Thoracic aorta (tissue), 2 donors: Measurements from ENCODE around the gene TBL3. TPM values are rescaled to one million over a fixed set of nuclear protein-coding genes. Genes with fewer than 3 reads are reported as not detected.

ENCODE experiments used
- ATAC-seq: fragments of 150-250 bp; one replicate; pipeline ENCODE4 v1.8.0; 2017; ENCODE audit warnings: low read depth; ENCODE audit not compliant: insufficient number of reproducible peaks, low FRiP score
- DNase-seq: peaks from one replicate; pipeline ENCODE4 v3.0.0-alpha.2; 2020; ENCODE audit warnings: low spot score
- H3K27ac ChIP-seq, 2 donors: fragments of 200-600 bp; sonication (generic); 1 replicate in 1 of 2; 2 replicates in 1 of 2; pipeline ENCODE4 v1.5.1; 2016; ENCODE audit warnings: mild to moderate bottlenecking in 2 of 2, moderate library complexity in 2 of 2
- H3K27me3 ChIP-seq: fragments of 200-600 bp; sonication (generic); replicated peaks from 2 replicates; pipeline ENCODE4 v1.6.0; 2016; ENCODE audit warnings: mild to moderate bottlenecking; ENCODE audit not compliant: insufficient read depth
- H3K36me3 ChIP-seq: fragments of 200-600 bp; sonication (generic); one replicate; pipeline ENCODE4 v1.5.1; 2016
- H3K4me1 ChIP-seq, 2 donors: fragments of 200-600 bp; sonication (generic); 1 replicate in 1 of 2; 2 replicates in 1 of 2; pipeline versions ENCODE4 v1.5.1 to v1.6.0; 2016; ENCODE audit warnings: low read depth in 2 of 2, mild to moderate bottlenecking in 1 of 2; ENCODE audit not compliant: control insufficient read depth in 1 of 2
- H3K4me3 ChIP-seq: fragments of 200-600 bp; sonication (generic); 2 replicates; pipeline ENCODE4 v1.5.1; 2016; ENCODE audit warnings: mild to moderate bottlenecking
- H3K9me3 ChIP-seq: fragments of 200-600 bp; sonication (generic); 2 replicates; pipeline ENCODE4 v1.5.1; 2016
- total RNA-seq, 2 donors: library from RNA; depleted of rRNA; stranded (reverse); fragments of >200 nt; gene quantifications; one replicate each; pipeline versions ENCODE4 v1.1.0 to v1.2.3, GENCODE V29; 2016
- TF ChIP-seq, protein P1 (sequence below): fragments of 200-600 bp; sonication (generic); IDR thresholded peaks from one replicate; pipeline ENCODE4 v1.5.1; 2019; ENCODE audit warnings: antibody characterized with exemption

Gene TBL3
- total RNA-seq, 2 donors from 2014 or later = 22.2 to 44.8 TPM

DNA sequence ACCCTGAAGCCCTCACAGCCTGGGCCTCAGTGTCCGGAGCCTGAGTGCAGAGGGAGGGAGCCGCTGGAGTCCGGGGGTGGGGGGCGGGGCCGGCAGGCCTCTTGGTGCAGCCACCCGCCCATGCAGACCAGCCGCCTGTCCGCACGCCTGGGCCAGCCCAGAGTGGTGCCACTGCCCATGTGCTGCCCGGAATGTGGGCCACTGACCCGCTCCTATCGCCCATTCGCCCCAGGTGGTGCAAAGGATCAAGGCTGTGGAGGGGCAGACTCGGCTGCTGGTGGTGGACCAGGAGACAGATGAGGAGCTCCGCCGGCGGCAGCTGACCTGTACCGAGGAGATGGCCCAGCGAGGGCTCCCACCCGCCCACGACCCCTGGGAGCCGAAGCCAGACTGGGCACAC is 57.5 kb downstream of the TBL3 start:
- TF ChIP-seq, protein P1, sequence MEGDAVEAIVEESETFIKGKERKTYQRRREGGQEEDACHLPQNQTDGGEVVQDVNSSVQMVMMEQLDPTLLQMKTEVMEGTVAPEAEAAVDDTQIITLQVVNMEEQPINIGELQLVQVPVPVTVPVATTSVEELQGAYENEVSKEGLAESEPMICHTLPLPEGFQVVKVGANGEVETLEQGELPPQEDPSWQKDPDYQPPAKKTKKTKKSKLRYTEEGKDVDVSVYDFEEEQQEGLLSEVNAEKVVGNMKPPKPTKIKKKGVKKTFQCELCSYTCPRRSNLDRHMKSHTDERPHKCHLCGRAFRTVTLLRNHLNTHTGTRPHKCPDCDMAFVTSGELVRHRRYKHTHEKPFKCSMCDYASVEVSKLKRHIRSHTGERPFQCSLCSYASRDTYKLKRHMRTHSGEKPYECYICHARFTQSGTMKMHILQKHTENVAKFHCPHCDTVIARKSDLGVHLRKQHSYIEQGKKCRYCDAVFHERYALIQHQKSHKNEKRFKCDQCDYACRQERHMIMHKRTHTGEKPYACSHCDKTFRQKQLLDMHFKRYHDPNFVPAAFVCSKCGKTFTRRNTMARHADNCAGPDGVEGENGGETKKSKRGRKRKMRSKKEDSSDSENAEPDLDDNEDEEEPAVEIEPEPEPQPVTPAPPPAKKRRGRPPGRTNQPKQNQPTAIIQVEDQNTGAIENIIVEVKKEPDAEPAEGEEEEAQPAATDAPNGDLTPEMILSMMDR = no peak
- DNase-seq (no peak), ATAC-seq (no peak)
- Histone ChIP-seq H3K4me1 (peaks cover 19 to 56% of the 10 kb centered on the region in 2 donors), H3K9me3 (no peaks in the 10 kb centered on the region), H3K27me3 (no peaks in the 10 kb centered on the region), H3K36me3 (peaks cover 3% of the 10 kb centered on the region), H3K27ac (no peak overlapping the region), H3K4me3 (no peak overlapping the region)

DNA sequence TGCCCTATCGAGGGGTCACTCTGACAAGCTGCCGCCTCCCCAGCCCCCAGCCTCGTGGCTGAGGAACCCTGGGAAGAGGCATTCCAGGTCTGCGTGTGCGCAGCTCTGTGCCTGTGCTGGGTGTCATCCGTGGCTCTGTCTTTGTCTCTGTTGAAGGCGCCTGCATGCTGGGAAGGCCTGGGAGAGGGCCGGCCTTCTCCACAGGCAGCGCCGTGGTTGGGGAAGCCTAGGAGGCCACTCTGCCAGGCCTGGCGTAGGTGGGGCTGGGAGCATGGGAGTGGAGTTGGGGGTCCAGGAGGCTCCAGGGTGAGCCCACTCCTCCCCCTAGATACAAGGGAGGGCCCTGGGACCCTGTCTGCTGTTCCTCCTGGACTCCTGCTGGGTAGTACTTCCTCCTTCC is 58.2 kb downstream of the TBL3 start:
- Histone ChIP-seq H3K9me3 (no peaks in the 10 kb centered on the region), H3K27ac (peak overlapping the region in 1 of 2 donors; percentile 10), H3K4me3 (no peak overlapping the region), H3K4me1 (peaks cover 23 to 61% of the 10 kb centered on the region in 2 donors), H3K36me3 (peaks cover 3% of the 10 kb centered on the region), H3K27me3 (no peaks in the 10 kb centered on the region)
- ATAC-seq = no peak
- no peak for DNase-seq
- TF ChIP-seq, protein P1 = no peak

DNA sequence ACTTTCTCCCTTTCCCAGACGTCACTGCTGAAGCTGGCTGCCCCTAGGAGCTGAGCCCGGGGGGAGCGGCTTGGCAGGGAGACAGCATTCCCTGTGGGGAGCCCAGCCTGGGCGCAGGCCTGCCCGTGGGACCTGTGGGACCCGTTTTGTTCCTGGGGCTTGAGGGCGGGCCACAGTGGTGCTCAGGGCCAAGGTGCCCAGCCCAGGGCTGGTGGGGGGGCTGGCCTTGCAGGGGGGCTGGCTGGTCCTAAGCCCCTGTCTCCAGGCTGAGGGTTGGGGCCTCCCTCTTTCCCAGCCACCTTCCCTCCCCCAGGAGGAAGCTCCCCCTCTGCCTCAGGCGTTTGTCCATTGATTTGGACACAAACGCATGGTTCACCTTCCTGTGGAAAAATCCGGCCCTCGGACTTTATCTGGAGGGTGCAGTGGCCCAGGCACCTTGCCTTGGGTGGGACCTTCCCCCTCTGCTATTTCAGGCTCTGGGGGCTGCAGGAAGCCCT is 59.3 kb downstream of the TBL3 start:
- ATAC-seq = no peak
- TF ChIP-seq, protein P1 = no peak
- Histone ChIP-seq H3K4me3 (no peak overlapping the region), H3K27me3 (no peaks in the 10 kb centered on the region), H3K4me1 (peaks cover 28 to 65% of the 10 kb centered on the region in 2 donors), H3K36me3 (peaks cover 3% of the 10 kb centered on the region), H3K9me3 (no peaks in the 10 kb centered on the region), H3K27ac (peak overlapping the region in 1 of 2 donors; percentile 94)
- DNase-seq = no peak

Other genes with a start within 250 kb of the TBL3 start
- gene NME3, start 200.5 kb upstream of the TBL3 start, total RNA-seq = 100 to 1,000 TPM in 1 of 2 donors, 10 to 100 TPM in 1; 68.1 to 165 TPM
- gene EME2, start 199.2 kb upstream of the TBL3 start, total RNA-seq = 10 to 100 TPM; 23.4 to 29.2 TPM
- gene MRPS34, start 198.9 kb upstream of the TBL3 start, total RNA-seq = 10 to 100 TPM; 36.9 to 48.3 TPM
- gene SPSB3, start 189.5 kb upstream of the TBL3 start, total RNA-seq = 10 to 100 TPM; 60.9 to 79.3 TPM
- gene NUBP2, start 189.1 kb upstream of the TBL3 start, total RNA-seq = 10 to 100 TPM; 64.6 to 68.5 TPM
- gene IGFALS, start 178.3 kb upstream of the TBL3 start, total RNA-seq = under 1 TPM; 0.28 to 0.54 TPM
- gene HAGH, start 145.2 kb upstream of the TBL3 start, total RNA-seq = 100 to 1,000 TPM in 1 of 2 donors, 10 to 100 TPM in 1; 99.8 to 183 TPM
- gene FAHD1, start 144.8 kb upstream of the TBL3 start, total RNA-seq = 10 to 100 TPM; 14.4 to 17.5 TPM
- not detected for gene MEIOB, start 99.9 kb upstream of the TBL3 start, total RNA-seq
- not detected for gene HS3ST6, start 53.6 kb upstream of the TBL3 start, total RNA-seq
- gene MSRB1, start 28.9 kb upstream of the TBL3 start, total RNA-seq = 10 to 100 TPM; 21.2 to 37.6 TPM
- gene RPL3L, start 17.4 kb upstream of the TBL3 start, total RNA-seq = not detected
- gene NDUFB10, start 12.5 kb upstream of the TBL3 start, total RNA-seq = 100 to 1,000 TPM; 108 to 197 TPM
- 100 to 1,000 TPM; 702 to 834 TPM for gene RPS2, start 7.2 kb upstream of the TBL3 start, total RNA-seq
- not detected for gene RNF151, start 5.2 kb upstream of the TBL3 start, total RNA-seq
- gene NOXO1, start 9.4 kb downstream of the TBL3 start, total RNA-seq = not detected
- gene GFER, start 12.1 kb downstream of the TBL3 start, total RNA-seq = 10 to 100 TPM; 12.4 to 14.6 TPM
- gene SYNGR3, start 17.9 kb downstream of the TBL3 start, total RNA-seq = 1 to 10 TPM in 1 of 2 donors, under 1 TPM in 1; 0.49 to 1.5 TPM
- gene ZNF598, start 37.8 kb downstream of the TBL3 start, total RNA-seq = 10 to 100 TPM; 65.8 to 68.5 TPM
- not detected for gene NPW, start 47.7 kb downstream of the TBL3 start, total RNA-seq
- gene NHERF2, start 54.8 kb downstream of the TBL3 start, total RNA-seq = 10 to 100 TPM; 66.0 to 84.1 TPM
- 10 to 100 TPM in 1 of 2 donors, 1 to 10 TPM in 1; 7.7 to 13.4 TPM for gene NTHL1, start 75.8 kb downstream of the TBL3 start, total RNA-seq
- gene TSC2, start 75.9 kb downstream of the TBL3 start, total RNA-seq = 100 to 1,000 TPM; 112 to 123 TPM
- 1,000 to 10,000 TPM in 1 of 2 donors, 100 to 1,000 TPM in 1; 838 to 1,071 TPM for gene PKD1, start 163.8 kb downstream of the TBL3 start, total RNA-seq
- gene RAB26, start 176.6 kb downstream of the TBL3 start, total RNA-seq = not detected
- gene TRAF7, start 183.7 kb downstream of the TBL3 start, total RNA-seq = 10 to 100 TPM; 34.1 to 54.8 TPM
- gene CASKIN1, start 224.6 kb downstream of the TBL3 start, total RNA-seq = not detected
- gene MLST8, start 233.4 kb downstream of the TBL3 start, total RNA-seq = 10 to 100 TPM; 13.7 to 47.7 TPM
- 10 to 100 TPM; 11.4 to 43.1 TPM for gene BRICD5, start 238.8 kb downstream of the TBL3 start, total RNA-seq
- 10 to 100 TPM in 1 of 2 donors, 1 to 10 TPM in 1; 9.1 to 19.5 TPM for gene PGP, start 242.8 kb downstream of the TBL3 start, total RNA-seq